C4-2B (cell line): ENCODE measurements around the gene TMEM132D.

Source experiments
- ZFX ChIP-seq: fragments of 450-650 bp; IDR thresholded peaks from 2 replicates; pipeline ENCODE4 v1.6.1; 2017
- TF ChIP-seq, protein P1 (sequence below): fragments of 450-650 bp; conservative IDR thresholded peaks from 2 replicates; pipeline ENCODE4 v1.5.1; 2017; ENCODE audit warnings: mild to moderate bottlenecking

DNA sequence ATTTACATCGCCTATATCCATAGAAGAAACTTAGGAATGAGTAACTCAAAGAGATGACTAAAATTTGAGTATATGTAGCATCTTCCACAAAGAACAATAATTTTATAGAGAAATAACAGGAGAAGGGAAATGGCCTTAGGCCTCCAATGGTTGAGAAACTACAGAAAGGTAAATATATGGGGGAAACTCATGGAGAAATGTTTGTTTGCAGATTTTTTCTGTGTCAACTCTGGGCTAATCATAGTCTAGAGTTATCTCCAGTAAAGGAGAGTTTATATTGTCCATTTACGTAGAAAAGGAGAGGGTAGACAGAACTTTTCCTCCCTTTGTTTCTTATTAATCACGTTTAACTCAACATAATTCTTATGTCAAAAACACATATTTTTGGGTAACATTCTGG is 806.4 kb downstream of the TMEM132D start:
- TF ChIP-seq, protein P1, sequence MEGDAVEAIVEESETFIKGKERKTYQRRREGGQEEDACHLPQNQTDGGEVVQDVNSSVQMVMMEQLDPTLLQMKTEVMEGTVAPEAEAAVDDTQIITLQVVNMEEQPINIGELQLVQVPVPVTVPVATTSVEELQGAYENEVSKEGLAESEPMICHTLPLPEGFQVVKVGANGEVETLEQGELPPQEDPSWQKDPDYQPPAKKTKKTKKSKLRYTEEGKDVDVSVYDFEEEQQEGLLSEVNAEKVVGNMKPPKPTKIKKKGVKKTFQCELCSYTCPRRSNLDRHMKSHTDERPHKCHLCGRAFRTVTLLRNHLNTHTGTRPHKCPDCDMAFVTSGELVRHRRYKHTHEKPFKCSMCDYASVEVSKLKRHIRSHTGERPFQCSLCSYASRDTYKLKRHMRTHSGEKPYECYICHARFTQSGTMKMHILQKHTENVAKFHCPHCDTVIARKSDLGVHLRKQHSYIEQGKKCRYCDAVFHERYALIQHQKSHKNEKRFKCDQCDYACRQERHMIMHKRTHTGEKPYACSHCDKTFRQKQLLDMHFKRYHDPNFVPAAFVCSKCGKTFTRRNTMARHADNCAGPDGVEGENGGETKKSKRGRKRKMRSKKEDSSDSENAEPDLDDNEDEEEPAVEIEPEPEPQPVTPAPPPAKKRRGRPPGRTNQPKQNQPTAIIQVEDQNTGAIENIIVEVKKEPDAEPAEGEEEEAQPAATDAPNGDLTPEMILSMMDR = no peak
- TF ChIP-seq ZFX = no peak
